ENCODE measurements around the gene CFAP61.
A peak's percentile ranks its signal among the peaks of the same experiment; 100 is the strongest.
"Not testable (repeated sequence)": the region's sequence is repeated elsewhere in the genome, so short reads cannot be mapped to it uniquely, and the experiment has no call there.

The CFAP61 gene

DNA sequence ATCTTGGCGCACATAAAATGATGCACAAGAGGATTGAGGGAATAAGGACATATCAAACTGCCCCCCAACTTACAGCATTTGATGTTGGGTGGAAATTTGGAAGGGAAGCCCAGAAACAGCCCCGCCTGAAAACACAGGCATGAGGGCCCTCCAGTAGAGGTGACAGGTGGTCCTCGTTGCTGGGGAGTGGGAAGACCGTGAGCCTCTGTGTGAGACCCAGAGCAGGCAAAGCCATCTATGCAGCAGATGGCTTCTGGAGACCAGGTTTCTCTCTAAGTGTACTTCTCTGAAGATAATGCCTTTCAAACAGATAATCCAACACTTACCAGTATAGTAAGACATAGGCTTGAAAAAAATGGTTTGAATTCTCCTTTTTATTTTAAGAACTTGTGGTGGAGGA is 183.3 kb downstream of the CFAP61 start:
- no peak for DNase-seq

- peak; percentile 59 for DNase-seq
These were observed 185.0 kb downstream of the CFAP61 start for GRCh38 chr20:20237093-20237959.

- no peak for DNase-seq
These were observed 189.6 kb downstream of the CFAP61 start for GRCh38 chr20:20241976-20242375.

GRCh38 chr20:20244384-20244783 is 192.1 kb downstream of the CFAP61 start:
- not testable (repeated sequence) for DNase-seq

GRCh38 chr20:20246996-20247633 is 194.8 kb downstream of the CFAP61 start:
- no peak for DNase-seq

- peak; percentile 82 for DNase-seq
These were observed 196.4 kb downstream of the CFAP61 start for GRCh38 chr20:20248620-20249200.

GRCh38 chr20:20251317-20251716 is 199.0 kb downstream of the CFAP61 start:
- DNase-seq: no peak

DNA sequence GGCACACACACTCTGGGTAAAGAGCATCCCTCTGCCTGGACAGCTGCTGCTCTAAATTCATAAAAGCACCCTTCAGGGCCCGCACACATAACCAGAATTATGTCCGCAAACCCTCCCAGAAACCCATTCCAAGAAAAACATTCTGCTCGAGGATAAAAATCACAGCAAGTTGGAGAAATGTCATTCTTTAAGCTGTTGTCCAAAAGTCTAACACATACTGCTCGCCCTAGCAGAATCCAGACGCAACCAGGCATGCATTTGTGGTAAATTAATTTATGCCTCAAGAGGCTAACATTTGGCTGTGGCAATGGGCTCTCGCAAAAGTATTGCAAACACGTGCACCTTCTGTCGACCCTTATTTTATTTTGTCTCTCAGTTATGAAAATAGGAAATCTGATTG is 199.5 kb downstream of the CFAP61 start:
- DNase-seq: no peak

GRCh38 chr20:20253039-20253743 is 200.9 kb downstream of the CFAP61 start:
- DNase-seq: no peak

DNA sequence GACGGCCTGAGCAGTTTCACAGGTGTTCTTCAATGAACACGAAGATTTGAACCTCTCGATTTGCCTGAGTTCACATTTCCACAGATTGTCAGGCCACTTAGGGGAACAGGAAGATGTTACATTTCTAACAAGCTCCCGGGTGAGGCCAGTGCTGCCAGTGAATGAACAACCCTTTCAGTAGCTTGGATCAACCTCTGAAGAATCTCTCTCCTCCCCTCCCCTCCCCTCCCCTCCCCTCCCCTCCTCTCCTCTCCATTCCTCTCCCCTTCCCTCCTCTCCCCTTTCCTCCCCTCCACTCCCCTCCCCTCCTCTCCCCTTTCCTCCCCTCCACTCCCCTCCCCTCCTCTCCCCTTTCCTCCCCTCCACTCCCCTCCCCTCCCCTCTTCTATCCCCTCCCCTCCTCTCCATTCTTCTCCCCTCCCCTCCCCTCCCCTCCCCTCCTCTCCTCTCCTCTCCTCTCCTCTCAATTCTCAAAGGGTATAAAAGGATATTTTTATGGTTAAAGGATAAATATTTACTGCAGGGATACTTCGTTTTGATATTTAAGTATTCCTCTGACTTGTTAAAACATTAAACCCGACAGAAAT is 201.5 kb downstream of the CFAP61 start:
- DNase-seq: no peak

DNA sequence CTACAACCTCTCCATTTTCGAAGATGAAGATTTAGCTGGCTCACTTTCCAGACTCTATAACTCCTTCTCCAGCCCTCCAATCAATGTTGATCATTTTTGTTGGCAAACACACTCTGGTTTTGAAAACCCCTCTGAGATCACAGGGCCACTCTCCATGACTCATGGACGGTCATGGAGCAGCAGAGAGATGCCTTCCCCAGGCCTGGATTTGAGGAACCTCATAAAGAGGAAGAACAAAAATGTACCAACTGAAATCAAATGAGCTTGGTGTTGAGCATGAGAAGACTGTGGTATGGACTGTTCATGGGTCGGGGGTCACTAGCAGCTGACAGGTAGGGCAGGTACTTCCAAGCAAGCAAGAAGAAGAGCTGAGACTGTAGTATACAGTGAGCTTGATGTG is 202.8 kb downstream of the CFAP61 start:
- DNase-seq: peak; percentile 95

DNA sequence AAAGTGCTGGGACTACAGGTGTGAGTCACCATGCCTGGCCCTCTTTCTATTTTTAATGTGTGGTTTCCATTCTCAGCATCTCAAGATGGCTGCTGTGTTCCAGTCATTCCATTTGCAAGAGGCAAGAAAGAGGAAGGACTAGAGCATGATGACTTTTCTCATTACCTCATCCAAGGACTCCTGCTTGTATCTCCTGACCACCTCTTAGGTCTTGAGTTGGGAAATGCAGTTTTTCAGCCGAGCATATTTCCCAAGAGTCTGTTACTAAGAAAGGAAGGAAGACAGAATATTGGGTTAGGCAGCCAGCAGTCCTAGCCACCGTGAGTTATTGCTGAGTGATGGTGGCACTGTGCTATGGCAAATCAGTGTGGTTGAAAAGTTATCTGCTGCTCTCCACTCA is 207.2 kb downstream of the CFAP61 start:
- DNase-seq: peak; percentile 96

- DNase-seq: peak; percentile 91
These were observed 208.8 kb downstream of the CFAP61 start for GRCh38 chr20:20261159-20261558.

GRCh38 chr20:20265210-20265609 is 212.9 kb downstream of the CFAP61 start:
- no peak for DNase-seq

- no peak for DNase-seq
These were observed 214.2 kb downstream of the CFAP61 start for GRCh38 chr20:20266552-20266951.

DNA sequence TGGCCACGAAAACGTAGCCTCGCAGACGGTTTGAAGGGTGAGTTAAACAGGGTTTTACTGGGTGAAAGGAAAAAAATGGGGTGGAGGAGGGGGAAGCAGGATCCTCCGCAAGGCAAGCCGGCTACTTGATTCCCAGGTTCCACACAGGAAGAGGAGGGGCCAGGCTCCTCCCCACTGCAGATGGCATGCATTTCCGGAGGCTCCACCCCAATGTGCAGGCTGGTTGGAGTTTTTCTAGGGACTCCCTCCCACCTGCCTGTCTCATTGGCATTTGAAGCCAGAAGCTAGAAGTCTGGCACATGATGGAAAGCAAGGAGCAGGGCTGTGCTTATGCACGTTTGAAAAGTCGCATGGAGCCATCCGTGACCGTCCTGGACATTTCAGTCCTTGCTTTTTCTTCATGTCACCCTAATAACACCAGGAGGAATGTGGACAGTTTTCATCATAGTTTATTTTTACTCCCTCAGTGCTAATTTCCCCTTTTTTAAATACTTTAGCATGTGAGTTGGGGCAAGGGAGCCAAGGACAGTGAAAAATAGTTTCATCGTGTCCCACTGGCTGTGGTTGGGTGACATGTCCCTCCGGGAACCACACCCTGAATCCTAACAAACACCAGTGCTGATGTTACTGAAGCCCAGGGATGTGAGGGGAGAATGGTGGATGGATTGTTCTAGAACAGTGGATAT is 215.5 kb downstream of the CFAP61 start:
- peak; percentile 59 for DNase-seq

DNA sequence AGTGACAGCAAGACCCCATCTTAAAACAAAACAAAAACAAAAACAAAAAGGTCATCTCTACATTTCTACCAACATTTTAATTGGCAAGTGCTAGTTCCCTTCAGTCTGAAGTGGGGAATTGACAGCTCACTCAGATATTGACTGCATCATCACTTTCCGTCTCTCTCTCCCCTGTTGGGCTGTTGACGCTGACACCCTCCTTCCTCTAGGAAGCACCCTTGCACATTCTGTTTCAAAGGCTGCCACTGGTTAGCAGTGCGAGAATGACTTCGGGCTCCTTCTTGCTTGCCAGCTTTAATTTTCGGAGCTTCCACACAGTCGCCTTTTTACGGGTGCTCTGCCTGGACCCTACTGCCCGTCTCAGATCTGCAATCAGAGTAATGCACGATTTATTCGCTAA is 218.9 kb downstream of the CFAP61 start:
- DNase-seq: peak; percentile 66

DNA sequence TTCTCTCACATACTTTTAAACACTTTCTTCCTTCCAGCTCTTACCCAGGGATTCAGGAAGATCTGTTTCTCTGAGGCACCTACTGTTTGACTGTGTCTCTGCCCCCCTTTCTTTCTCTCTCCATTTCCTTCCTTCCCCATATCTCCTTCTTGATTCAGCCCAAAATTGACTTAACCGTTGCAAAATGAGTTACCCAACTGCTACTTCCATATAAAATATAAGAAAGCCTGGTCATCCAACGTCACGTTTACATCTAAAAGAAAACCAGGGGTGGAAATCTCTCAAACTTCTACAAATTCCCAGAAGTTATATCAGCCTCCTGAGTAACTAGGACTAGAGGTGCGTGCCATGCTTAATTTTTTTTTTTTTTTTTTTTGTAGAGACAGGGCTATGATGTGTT is 220.4 kb downstream of the CFAP61 start:
- DNase-seq: peak; percentile 53

DNA sequence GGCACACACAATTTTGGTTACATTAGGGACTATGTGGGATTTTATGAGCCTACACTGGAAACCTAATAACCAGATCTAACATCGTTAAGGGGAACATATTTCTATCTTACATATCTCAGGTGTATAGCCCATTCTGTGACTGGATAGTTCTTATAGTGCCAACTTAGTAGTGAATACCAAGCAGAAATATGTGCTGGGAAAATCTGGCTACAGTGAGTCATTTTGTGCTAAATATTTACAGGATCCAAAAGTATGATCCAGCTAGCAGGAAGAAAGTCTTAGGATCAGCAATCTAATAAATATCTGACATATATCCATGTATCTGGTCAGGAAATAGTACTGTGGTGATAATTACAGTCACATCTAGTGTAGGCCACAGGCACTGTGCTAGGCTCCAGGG is 221.0 kb downstream of the CFAP61 start:
- DNase-seq: no peak

GRCh38 chr20:20274821-20275220 is 222.5 kb downstream of the CFAP61 start:
- no peak for DNase-seq

- no peak for DNase-seq
These were observed 223.3 kb downstream of the CFAP61 start for GRCh38 chr20:20275636-20276035.

DNA sequence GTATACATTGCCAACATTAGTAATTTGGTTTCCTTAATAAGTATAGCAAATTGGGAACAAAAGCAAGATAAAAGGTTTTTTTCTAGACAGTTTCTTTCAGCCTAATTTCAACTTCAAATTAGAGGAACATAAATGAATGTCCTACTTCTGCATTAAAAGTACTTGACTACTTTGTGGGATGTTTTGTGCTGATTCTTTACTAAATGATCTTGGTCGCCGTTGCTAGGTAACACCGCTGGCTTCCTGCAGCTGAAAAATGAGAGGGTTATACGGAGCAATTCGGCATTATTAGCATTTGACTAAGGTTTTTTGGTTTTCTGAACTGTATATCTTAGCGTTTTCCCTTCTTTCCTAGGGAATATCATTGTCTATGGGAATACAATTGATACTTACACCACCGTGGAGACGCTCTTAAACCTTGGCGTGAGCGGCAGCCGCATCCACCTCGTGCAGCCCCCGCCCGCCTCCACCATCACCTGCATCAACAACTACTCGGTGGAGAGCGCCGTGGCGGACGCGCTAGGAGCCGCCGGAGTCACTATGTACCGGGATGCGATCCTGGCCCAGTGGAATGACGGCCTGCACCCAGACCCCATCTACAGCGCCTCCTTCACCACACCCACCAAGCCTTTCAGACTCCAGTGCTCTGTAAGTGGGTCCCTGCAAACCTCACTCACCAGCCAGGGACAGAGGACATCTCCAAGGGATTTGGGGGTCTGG is 224.6 kb downstream of the CFAP61 start:
- DNase-seq: peak; percentile 43

All from suppressor macrophage treated with lipopolysaccharide for 4 hours (primary cell).